Measurements from ENCODE around the gene TUBG2. TPM values are rescaled to one million over a fixed set of nuclear protein-coding genes. Genes with fewer than 3 reads are reported as not detected.
"Not testable (repeated sequence)": the region's sequence is repeated elsewhere in the genome, so short reads cannot be mapped to it uniquely, and the experiment has no call there.

TUBG2 gene
- total and polyA plus RNA-seq, 10 donors, result 4.9 to 24.9 (median 15.2) TPM

- Histone ChIP-seq H3K4me1 (peaks cover 0 to 8% (median 1%) of the 10 kb centered on the region in 6 donors), H3K27me3 (replicated peaks in 1 of 7) (no peaks in the 10 kb centered on the region), H3K36me3 (no peaks in the 10 kb centered on the region), H3K4me3 (no peak overlapping the region), H3K27ac (peak overlapping the region in 7 of 8 donors; percentile 2 to 68 (median 46)), H3K9me3 (no peaks in the 10 kb centered on the region)
- WGBS, 5 donors, result 69 to 84% (median 81%) methylated on average over 7 of the region's 7 CpGs
- no peak for DNase-seq
- intact Hi-C loops (cut with DNase I; ENCODE audit: low total_unique reads), result no loop called here
- TF ChIP-seq POLR2AphosphoS5 (IDR thresholded peaks at IDR 0.05), result peak in 1 of 3 donors; percentile 59
- TF ChIP-seq, protein P1, sequence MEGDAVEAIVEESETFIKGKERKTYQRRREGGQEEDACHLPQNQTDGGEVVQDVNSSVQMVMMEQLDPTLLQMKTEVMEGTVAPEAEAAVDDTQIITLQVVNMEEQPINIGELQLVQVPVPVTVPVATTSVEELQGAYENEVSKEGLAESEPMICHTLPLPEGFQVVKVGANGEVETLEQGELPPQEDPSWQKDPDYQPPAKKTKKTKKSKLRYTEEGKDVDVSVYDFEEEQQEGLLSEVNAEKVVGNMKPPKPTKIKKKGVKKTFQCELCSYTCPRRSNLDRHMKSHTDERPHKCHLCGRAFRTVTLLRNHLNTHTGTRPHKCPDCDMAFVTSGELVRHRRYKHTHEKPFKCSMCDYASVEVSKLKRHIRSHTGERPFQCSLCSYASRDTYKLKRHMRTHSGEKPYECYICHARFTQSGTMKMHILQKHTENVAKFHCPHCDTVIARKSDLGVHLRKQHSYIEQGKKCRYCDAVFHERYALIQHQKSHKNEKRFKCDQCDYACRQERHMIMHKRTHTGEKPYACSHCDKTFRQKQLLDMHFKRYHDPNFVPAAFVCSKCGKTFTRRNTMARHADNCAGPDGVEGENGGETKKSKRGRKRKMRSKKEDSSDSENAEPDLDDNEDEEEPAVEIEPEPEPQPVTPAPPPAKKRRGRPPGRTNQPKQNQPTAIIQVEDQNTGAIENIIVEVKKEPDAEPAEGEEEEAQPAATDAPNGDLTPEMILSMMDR (IDR thresholded peaks at IDR 0.05 in 8 of 11, conservative IDR thresholded peaks at IDR 0.05 in 3 of 11), result no peak
- no peak for TF ChIP-seq POLR2A (IDR thresholded peaks at IDR 0.05)
These were observed 35.1 kb upstream of the TUBG2 start for GRCh38 chr17:42623732-42624596.

GRCh38 chr17:42627032-42627764 lies 31.9 kb upstream of the TUBG2 start:
- WGBS, 5 donors, result 91 to 95% (median 94%) methylated on average over 6 of the region's 6 CpGs
- H3K27me3 ChIP-seq (replicated peaks in 1 of 7), result not testable (repeated sequence)

GRCh38 chr17:42629411-42630009 lies 29.6 kb upstream of the TUBG2 start:
- TF ChIP-seq POLR2AphosphoS5 (IDR thresholded peaks at IDR 0.05) (no peak), POLR2A (IDR thresholded peaks at IDR 0.05) (no peak)
- TF ChIP-seq, protein P1 (IDR thresholded peaks at IDR 0.05 in 8 of 11, conservative IDR thresholded peaks at IDR 0.05 in 3 of 11), result no peak
- no peak for DNase-seq
- H3K4me3 ChIP-seq, result no peak overlapping the region
- H3K9me3 ChIP-seq, result no peaks in the 10 kb centered on the region
- no peaks in the 10 kb centered on the region for H3K36me3 ChIP-seq
- H3K27ac ChIP-seq, result peak overlapping the region in 4 of 8 donors; percentile 5 to 71 (median 59)
- H3K4me1 ChIP-seq, result no peaks in the 10 kb centered on the region
- WGBS, 5 donors, result 77 to 86% (median 83%) methylated on average over 3 of the region's 3 CpGs
- H3K27me3 ChIP-seq (replicated peaks in 1 of 7), result no peaks in the 10 kb centered on the region
- intact Hi-C loops (cut with DNase I; ENCODE audit: low total_unique reads), result no loop called here

More at GRCh38 chr17:42627032-42627764, 31.9 kb upstream of the TUBG2 start:
- H3K27ac ChIP-seq; DNase-seq; H3K4me1 ChIP-seq; H3K9me3 ChIP-seq; intact Hi-C loops (cut with DNase I; ENCODE audit: low total_unique reads); H3K4me3 ChIP-seq; H3K36me3 ChIP-seq: not testable (repeated sequence)

- H3K4me1 ChIP-seq, result no peaks in the 10 kb centered on the region
- DNase-seq, result no peak
These were observed 26.1 kb upstream of the TUBG2 start for GRCh38 chr17:42632949-42633444.

More at GRCh38 chr17:42632949-42633444, 26.1 kb upstream of the TUBG2 start:
- no peaks in the 10 kb centered on the region for H3K27me3 ChIP-seq (replicated peaks in 1 of 7)
- no peaks in the 10 kb centered on the region for H3K36me3 ChIP-seq
- no peak for TF ChIP-seq POLR2AphosphoS5 (IDR thresholded peaks at IDR 0.05)
- TF ChIP-seq, protein P1 (IDR thresholded peaks at IDR 0.05 in 8 of 11, conservative IDR thresholded peaks at IDR 0.05 in 3 of 11), result no peak
- no peak for TF ChIP-seq POLR2A (IDR thresholded peaks at IDR 0.05)
- H3K27ac ChIP-seq, result no peak overlapping the region
- intact Hi-C loops (cut with DNase I; ENCODE audit: low total_unique reads), result no loop called here
- WGBS, 5 donors, result 85 to 93% (median 88%) methylated on average over 9 of the region's 9 CpGs
- H3K4me3 ChIP-seq, result no peak overlapping the region
- no peaks in the 10 kb centered on the region for H3K9me3 ChIP-seq
